ENCODE data around the gene PARP15.
"Not testable (repeated sequence)": the region's sequence is repeated elsewhere in the genome, so short reads cannot be mapped to it uniquely, and the experiment has no call there.

The PARP15 gene

GRCh38 chr3:122562923-122563716 is 14.3 kb upstream of the PARP15 start:
- in situ Hi-C loops (cut with HindIII; ENCODE audit: low pct_ligation_motif_present, low sequenced_read_pairs) = no loop called here
- TF ChIP-seq CTCF (IDR thresholded peaks at IDR 0.05; ENCODE audit: low read depth, low read length, missing control alignments) = no peak
- Histone ChIP-seq H3K27ac (no peak overlapping the region), H3K36me3 (replicated peaks) (peaks cover 14% of the 10 kb centered on the region), H3K27me3 (replicated peaks) (no peaks in the 10 kb centered on the region), H3K4me3 (ENCODE audit: low read depth, low read length) (peak overlapping the region; percentile 85)
- no peak for DNase-seq

DNA sequence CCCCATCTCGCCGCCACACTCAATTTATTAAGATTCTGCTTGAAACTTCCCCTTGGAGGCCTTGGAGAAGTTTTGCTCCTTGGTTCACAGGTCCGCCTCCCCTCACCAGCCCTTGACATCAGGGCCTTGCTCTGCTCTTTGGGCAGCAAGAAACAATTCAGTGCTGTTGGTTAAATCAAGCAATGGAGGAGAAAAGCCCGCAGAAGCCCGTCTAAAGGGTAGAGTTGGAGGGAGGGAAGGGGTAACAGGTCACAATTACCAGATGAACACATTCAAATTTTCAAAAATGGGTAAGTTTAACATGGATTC is 13.8 kb upstream of the PARP15 start:
- Histone ChIP-seq H3K27me3 (replicated peaks) (no peaks in the 10 kb centered on the region), H3K27ac (peak overlapping the region; percentile 91), H3K36me3 (replicated peaks) (peaks cover 18% of the 10 kb centered on the region), H3K4me3 (ENCODE audit: low read depth, low read length) (peak overlapping the region; percentile 85)
- DNase-seq = no peak
- in situ Hi-C loops (cut with HindIII; ENCODE audit: low pct_ligation_motif_present, low sequenced_read_pairs) = no loop called here
- no peak for TF ChIP-seq CTCF (IDR thresholded peaks at IDR 0.05; ENCODE audit: low read depth, low read length, missing control alignments)

DNA sequence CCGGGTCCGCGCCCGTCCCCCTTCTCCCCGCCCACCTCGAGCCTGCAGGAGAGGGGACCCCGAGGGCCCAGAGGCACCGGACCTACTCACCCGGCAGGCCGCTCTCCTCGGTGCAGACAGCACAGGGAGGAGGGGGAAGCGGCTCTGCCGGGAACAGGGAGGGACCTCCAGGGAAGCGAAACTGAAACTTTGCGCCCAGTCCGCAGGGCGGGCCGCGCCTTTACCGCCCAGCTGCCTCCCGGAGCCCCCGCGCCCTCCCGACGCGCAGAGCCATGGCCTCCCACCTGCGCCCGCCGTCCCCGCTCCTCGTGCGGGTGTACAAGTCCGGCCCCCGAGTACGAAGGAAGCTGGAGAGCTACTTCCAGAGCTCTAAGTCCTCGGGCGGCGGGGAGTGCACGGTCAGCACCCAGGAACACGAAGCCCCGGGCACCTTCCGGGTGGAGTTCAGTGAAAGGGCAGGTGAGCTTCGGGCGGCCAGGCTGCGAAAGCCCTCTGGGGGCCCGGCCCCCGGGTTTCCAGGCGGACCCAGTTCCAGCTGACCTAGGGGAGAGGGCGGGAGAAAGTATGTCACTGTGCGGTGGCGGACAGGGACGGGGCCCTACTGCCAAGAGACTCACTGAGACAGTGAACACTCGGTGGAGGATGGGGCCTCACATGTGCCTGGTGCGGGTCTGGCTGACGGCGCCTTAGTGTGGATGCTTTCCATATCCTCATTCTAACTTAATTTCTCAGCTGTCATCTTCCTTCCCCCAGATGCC is 13.1 kb upstream of the PARP15 start, which contains the start of the genes DTX3L and PARP9:
Gene DTX3L, plus strand, starts transcription at position 184 of the 758 bp plus-strand sequence. Its CDS starts 89 bp downstream, at position 273.
Gene PARP9, minus strand, starts transcription at position 146 of the 758 bp plus-strand sequence. CDS start 4,680 bp downstream, outside the sequence.
- peaks cover 21% of the 10 kb centered on the region for H3K36me3 ChIP-seq (replicated peaks)
- H3K27me3 ChIP-seq (replicated peaks) = no peaks in the 10 kb centered on the region
- no peak for TF ChIP-seq CTCF (IDR thresholded peaks at IDR 0.05; ENCODE audit: low read depth, low read length, missing control alignments)
- H3K4me3 ChIP-seq (ENCODE audit: low read depth, low read length) = peak within 1 kb of the TSS; percentile 85
- in situ Hi-C loops (cut with HindIII; ENCODE audit: low pct_ligation_motif_present, low sequenced_read_pairs) = no loop called here
- DNase-seq = peak; percentile 65
- peak within 1 kb of the TSS; percentile 91 for H3K27ac ChIP-seq

DNA sequence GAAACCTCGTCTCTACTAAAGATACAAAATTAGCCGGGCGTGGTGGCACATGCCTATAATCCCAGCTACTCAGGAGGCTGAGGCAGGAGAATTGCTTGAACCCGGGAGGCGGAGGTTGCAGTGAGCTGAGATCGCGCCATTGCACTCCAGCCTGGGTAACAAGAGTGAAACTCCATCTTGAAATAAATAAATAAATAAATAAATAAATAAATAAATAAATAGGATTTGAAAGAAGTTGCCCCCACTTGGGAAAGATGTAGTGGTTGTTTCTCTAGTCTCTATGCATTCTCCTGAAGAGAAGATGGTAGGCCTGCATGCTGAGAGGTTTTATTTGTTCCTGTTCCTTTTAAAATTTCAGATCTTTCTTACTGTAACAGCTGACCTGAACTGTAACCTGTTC is 9.3 kb upstream of the PARP15 start:
- peaks cover 41% of the 10 kb centered on the region for H3K36me3 ChIP-seq (replicated peaks)
- H3K27ac ChIP-seq; in situ Hi-C loops (cut with HindIII; ENCODE audit: low pct_ligation_motif_present, low sequenced_read_pairs); DNase-seq; H3K27me3 ChIP-seq (replicated peaks); H3K4me3 ChIP-seq (ENCODE audit: low read depth, low read length): not testable (repeated sequence)

DNA sequence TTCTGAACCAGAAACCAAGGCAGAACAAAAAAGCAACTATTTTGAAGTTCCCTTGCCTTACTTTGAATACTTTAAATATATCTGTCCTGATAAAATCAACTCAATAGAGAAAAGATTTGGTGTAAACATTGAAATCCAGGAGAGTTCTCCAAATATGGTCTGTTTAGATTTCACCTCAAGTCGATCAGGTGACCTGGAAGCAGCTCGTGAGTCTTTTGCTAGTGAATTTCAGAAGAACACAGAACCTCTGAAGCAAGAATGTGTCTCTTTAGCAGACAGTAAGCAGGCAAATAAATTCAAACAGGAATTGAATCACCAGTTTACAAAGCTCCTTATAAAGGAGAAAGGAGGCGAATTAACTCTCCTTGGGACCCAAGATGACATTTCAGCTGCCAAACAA is 8.7 kb upstream of the PARP15 start:
- H3K36me3 ChIP-seq (replicated peaks) = peaks cover 41% of the 10 kb centered on the region
- no peak overlapping the region for H3K4me3 ChIP-seq (ENCODE audit: low read depth, low read length)
- H3K27ac ChIP-seq = no peak overlapping the region
- H3K27me3 ChIP-seq (replicated peaks) = no peaks in the 10 kb centered on the region
- TF ChIP-seq CTCF (IDR thresholded peaks at IDR 0.05; ENCODE audit: low read depth, low read length, missing control alignments) = no peak
- in situ Hi-C loops (cut with HindIII; ENCODE audit: low pct_ligation_motif_present, low sequenced_read_pairs) = no loop called here
- DNase-seq = no peak

- DNase-seq = no peak
- no peak for TF ChIP-seq CTCF (IDR thresholded peaks at IDR 0.05; ENCODE audit: low read depth, low read length, missing control alignments)
- Histone ChIP-seq H3K36me3 (replicated peaks) (peaks cover 27% of the 10 kb centered on the region), H3K4me3 (ENCODE audit: low read depth, low read length) (no peak overlapping the region), H3K27me3 (replicated peaks) (no peaks in the 10 kb centered on the region), H3K27ac (no peak overlapping the region)
- in situ Hi-C loops (cut with HindIII; ENCODE audit: low pct_ligation_motif_present, low sequenced_read_pairs) = no loop called here
Observed at GRCh38 chr3:122572940-122573412, 4.5 kb upstream of the PARP15 start.

Measured in brain microvascular endothelial cell (primary cell).